ENCODE results near the gene MMP12. TPM values are rescaled to one million over a fixed set of nuclear protein-coding genes. Genes with fewer than 3 reads are reported as not detected.

Gene MMP12
- polyA plus RNA-seq, 1 of the 3 experiments (the other 2 are of a cell fraction), result 2.0 TPM

DNA sequence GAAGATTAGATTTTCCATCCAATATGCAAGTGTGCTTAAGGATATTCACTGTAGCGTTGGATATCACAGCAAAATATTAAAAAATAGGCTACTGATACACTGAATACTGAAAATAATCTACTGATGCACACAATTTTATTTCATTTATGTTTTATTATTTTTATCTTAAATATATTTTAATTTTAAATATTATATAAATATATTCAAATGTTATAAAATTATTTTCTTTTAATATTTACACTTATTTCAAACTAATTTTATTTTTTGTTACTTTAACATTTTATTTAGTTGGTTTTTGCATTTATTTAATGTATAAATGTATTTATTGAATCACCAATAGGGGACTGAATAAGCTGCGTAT is 43.7 kb downstream of the MMP12 start:
- Histone ChIP-seq H3K4me1 (ENCODE audit: control insufficient read depth in 1 of 2, insufficient read depth in 2 of 2, low read depth in 1 of 2, low read length in 1 of 2) (peaks cover 0 to 19% of the 10 kb centered on the region in 2 experiments; a peak in 3 of 4 replicates), H3K9me2 (no peaks in the 10 kb centered on the region), H3K9ac (no peak overlapping the region), H3F3A (replicated peaks; ENCODE audit: insufficient read depth) (peaks cover 2% of the 10 kb centered on the region), H4K20me1 (ENCODE audit: insufficient read depth) (no peaks in the 10 kb centered on the region), H3K9me3 (no peaks in the 10 kb centered on the region), H3K27ac (ENCODE audit: low read depth in 2 of 2, low read length in 1 of 2) (no peak overlapping the region), H3K4me3 (ENCODE audit: low read depth in 2 of 2, low read length in 1 of 2) (no peak overlapping the region; a peak in 1 of 4 replicates), H3K4me2 (peak overlapping the region; percentile 68; the same call in 1 of the 2 replicates), H2AFZ (ENCODE audit: low read depth) (0 out of 2 replicates have a peak overlapping the region, but pooled peaks have one; percentile 25), H3K27me3 (ENCODE audit: insufficient read depth) (no peaks in the 10 kb centered on the region), H3K36me3 (replicated peaks in 1 of 2; ENCODE audit: control insufficient read depth in 1 of 2, insufficient read depth in 2 of 2, low read length in 1 of 2) (no peaks in the 10 kb centered on the region), H3K79me2 (ENCODE audit: insufficient read depth) (no peaks in the 10 kb centered on the region)
- DNase-seq, result no peak
- CTCF ChIA-PET, result interaction anchor here (0.6 to 1.0 kb wide), 2 partner anchors 9 to 155 kb away, joined by 3 to 4 read pairs; no protein-coding TSS in a partner anchor
- 24% methylated on average over 2 of the region's 2 CpGs for WGBS (ENCODE audit: low lambda C conversion rate)
- POLR2A ChIA-PET, result no interaction called here
- TF ChIP-seq MXI1 (IDR thresholded peaks at IDR 0.05; ENCODE audit: low read depth, low read length) (no peak), TEAD4 (IDR thresholded peaks at IDR 0.05; ENCODE audit: borderline replicate concordance, insufficient read depth) (no peak), FOXJ3 (CRISPR knock-in tag; IDR thresholded peaks at IDR 0.05) (no peak), RAD21 (IDR thresholded peaks at IDR 0.05; ENCODE audit: low read length) (no peak), GATA2 (CRISPR knock-in tag; IDR thresholded peaks at IDR 0.05) (no peak), CHD2 (IDR thresholded peaks at IDR 0.05; ENCODE audit: low read length, partially characterized antibody) (no peak), JUND (IDR thresholded peaks at IDR 0.05) (no peak), NRF1 (IDR thresholded peaks at IDR 0.05; ENCODE audit: low read depth, low read length) (no peak), POLR2AphosphoS5 (IDR thresholded peaks at IDR 0.05; ENCODE audit: low read depth, low read length) (no peak), GABPA (IDR thresholded peaks at IDR 0.05; ENCODE audit: low read depth) (no peak), TCF12 (IDR thresholded peaks at IDR 0.05) (no peak)
- TF ChIP-seq, protein P1, sequence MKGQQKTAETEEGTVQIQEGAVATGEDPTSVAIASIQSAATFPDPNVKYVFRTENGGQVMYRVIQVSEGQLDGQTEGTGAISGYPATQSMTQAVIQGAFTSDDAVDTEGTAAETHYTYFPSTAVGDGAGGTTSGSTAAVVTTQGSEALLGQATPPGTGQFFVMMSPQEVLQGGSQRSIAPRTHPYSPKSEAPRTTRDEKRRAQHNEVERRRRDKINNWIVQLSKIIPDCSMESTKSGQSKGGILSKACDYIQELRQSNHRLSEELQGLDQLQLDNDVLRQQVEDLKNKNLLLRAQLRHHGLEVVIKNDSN (IDR thresholded peaks at IDR 0.05; ENCODE audit: borderline replicate concordance, low read depth), result no peak
- TF ChIP-seq, protein P2, sequence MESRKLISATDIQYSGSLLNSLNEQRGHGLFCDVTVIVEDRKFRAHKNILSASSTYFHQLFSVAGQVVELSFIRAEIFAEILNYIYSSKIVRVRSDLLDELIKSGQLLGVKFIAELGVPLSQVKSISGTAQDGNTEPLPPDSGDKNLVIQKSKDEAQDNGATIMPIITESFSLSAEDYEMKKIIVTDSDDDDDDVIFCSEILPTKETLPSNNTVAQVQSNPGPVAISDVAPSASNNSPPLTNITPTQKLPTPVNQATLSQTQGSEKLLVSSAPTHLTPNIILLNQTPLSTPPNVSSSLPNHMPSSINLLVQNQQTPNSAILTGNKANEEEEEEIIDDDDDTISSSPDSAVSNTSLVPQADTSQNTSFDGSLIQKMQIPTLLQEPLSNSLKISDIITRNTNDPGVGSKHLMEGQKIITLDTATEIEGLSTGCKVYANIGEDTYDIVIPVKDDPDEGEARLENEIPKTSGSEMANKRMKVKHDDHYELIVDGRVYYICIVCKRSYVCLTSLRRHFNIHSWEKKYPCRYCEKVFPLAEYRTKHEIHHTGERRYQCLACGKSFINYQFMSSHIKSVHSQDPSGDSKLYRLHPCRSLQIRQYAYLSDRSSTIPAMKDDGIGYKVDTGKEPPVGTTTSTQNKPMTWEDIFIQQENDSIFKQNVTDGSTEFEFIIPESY (IDR thresholded peaks at IDR 0.05; ENCODE audit: borderline replicate concordance, low read depth), result no peak

DNA sequence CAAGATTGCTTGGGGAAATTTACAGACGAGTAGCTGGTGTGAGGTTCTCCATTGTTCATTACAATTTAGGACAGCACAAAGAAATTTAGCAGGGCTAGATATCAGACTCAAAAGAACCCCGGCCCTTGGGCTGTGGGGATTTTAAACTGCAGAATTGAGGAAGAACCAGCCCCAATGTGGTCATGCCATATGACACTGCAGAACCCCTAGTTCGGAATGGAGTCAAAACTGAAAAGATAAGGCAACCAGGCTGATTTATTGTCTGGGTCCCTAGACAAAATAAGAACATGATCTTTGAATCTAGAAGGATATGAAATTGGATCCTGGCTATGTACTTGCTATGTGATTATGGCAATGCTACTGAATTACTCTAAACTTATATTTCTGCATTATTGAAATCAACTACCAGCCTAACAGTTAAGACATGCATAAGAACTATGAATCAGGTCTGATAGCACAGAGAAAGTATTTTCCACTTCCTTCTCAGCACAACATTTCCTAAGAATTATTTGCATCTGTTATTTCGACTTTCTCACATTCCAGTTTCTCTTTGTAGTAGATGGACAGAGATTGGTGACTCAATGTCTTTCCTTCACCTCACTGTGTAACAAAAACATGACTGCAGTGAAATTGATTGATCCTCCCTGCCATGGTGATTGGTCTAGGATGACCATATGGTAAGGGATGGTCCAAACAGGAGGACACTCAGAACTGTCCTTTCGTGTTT is 44.6 kb downstream of the MMP12 start:
- no peaks in the 10 kb centered on the region for H3F3A ChIP-seq (replicated peaks; ENCODE audit: insufficient read depth)
- H3K27ac ChIP-seq (ENCODE audit: low read depth in 2 of 2, low read length in 1 of 2), result no peak overlapping the region
- WGBS (ENCODE audit: low lambda C conversion rate), result 28% methylated on average over 5 of the region's 5 CpGs
- H3K4me2 ChIP-seq, result peak overlapping the region; percentile 47
- DNase-seq, result no peak
- no peak overlapping the region for H3K9ac ChIP-seq
- TF ChIP-seq, protein P1 (IDR thresholded peaks at IDR 0.05; ENCODE audit: borderline replicate concordance, low read depth), result no peak
- peak; percentile 31; the same call in 1 of the 2 replicates for TF ChIP-seq TCF12 (IDR thresholded peaks at IDR 0.05)
- H3K4me3 ChIP-seq (ENCODE audit: low read depth in 2 of 2, low read length in 1 of 2), result no peak overlapping the region; a peak in 1 of 4 replicates
- peak overlapping the region; percentile 25 for H2AFZ ChIP-seq (ENCODE audit: low read depth)
- H3K79me2 ChIP-seq (ENCODE audit: insufficient read depth), result no peaks in the 10 kb centered on the region
- CTCF ChIA-PET, result interaction anchor here (0.6 to 1.2 kb wide), 2 partner anchors 111 to 154 kb away, joined by 3 read pairs; no protein-coding TSS in a partner anchor
- H4K20me1 ChIP-seq (ENCODE audit: insufficient read depth), result no peaks in the 10 kb centered on the region
- H3K9me3 ChIP-seq, result no peaks in the 10 kb centered on the region
- no peaks in the 10 kb centered on the region for H3K9me2 ChIP-seq
- no peaks in the 10 kb centered on the region for H3K27me3 ChIP-seq (ENCODE audit: insufficient read depth)
- peaks cover 0 to 11% of the 10 kb centered on the region in 2 experiments; a peak in 2 of 4 replicates for H3K4me1 ChIP-seq (ENCODE audit: control insufficient read depth in 1 of 2, insufficient read depth in 2 of 2, low read depth in 1 of 2, low read length in 1 of 2)
- no peaks in the 10 kb centered on the region for H3K36me3 ChIP-seq (replicated peaks in 1 of 2; ENCODE audit: control insufficient read depth in 1 of 2, insufficient read depth in 2 of 2, low read length in 1 of 2)
- POLR2A ChIA-PET, result no interaction called here

Measured in SK-N-SH (cell line).